HTERT RPE-1 (cell line): ENCODE results near the gene ORC4.

Source experiments
- in situ Hi-C: fragments of 300-500 bp; cut with MboI; formaldehyde crosslinking; loops from 4 replicates; pipeline ENCODE4 v1.14.3; 2020; ENCODE audit warnings: low sequenced_read_pairs

Gene ORC4

DNA sequence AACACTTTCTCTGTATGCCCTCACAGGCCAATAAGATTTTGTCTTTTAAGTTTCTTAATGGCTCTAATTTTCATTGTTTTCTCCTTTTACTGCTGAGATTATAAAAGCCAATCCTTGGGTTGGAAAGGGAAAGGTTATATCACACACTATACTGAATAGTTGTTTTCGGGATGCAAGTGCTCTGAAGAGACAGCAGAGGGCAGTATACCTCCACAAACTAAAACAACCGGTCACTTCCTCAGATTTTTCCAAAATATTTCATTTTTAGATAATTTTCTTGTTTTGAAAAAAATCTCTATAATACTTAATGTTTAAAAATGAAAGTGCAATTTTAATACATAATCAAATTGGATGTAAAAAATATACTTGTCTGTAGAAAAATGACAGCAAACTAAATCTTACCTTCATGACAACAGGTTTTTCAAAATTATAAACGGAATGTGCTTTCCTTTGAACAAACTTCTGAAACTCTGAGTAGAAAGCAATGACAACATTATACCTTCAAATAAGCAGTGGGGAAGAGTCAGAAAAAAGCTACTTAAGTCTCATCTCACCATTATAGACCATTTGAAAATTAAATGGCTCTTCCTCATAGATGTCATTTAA lies 82.7 kb downstream of the ORC4 start:
- in situ Hi-C loops = no loop called here

- in situ Hi-C loops = no loop called here
These were observed 85.5 kb downstream of the ORC4 start for GRCh38 chr2:147934881-147935620.

DNA sequence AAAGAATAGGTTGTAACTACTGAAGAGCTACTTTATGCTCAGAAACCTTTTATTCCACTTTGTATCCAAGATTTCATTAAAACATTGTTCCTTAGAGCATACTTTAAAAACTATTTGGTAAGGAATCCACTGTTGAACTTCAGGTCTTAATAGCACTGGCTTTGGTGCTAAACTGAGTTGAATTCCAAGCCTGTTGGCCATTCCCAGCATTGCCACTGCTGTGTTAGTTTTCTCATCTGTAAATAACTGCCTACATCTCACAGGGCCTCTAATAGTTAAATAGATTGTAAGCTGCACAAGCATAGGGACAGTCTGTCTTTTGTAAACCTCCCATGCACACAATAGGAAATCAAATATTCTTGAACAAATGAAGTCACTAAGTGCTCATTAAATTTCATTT lies 86.6 kb downstream of the ORC4 start:
- in situ Hi-C loops = no loop called here

GRCh38 chr2:147927053-147927588 lies 93.4 kb downstream of the ORC4 start:
- in situ Hi-C loops = no loop called here

- in situ Hi-C loops = no loop called here
These were observed 94.7 kb downstream of the ORC4 start for GRCh38 chr2:147925886-147926285.

DNA sequence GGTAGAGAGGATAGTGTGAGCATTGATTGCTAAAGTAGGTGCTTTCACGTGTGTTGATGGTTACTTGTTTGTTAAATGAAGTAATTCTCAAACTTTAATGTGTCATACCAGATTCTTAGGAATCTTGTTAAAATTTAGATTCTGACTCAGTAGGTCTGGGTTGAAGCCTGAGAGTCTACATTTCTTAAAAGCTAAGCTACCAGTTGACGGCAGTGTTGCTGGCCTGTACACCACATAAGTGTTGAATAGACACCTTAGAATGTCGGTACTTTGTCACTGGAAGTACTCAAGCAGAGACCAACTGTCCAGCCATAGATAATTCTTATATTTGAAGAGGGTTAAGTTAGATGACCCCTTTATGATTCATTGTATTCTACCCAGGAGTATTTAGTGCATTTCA lies 95.9 kb downstream of the ORC4 start:
- in situ Hi-C loops = no loop called here

DNA sequence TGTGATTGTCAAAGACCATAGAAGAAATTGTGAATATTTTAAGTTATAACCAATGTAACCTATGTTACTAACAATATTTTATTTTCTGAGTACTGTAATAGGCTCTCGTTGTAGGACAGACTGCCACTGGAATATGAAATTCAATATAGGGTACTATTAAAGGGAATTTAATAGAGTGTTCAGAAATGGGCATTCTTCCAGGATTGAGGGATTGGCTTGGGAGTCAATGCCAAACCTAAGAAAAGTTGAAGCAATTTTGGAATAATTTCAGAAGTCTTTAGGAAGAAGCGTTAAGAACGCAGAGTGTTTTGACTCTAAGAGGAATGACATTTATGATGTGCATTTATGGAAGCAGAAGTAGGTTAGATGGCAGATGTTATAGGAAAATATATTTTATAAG lies 96.7 kb downstream of the ORC4 start:
- in situ Hi-C loops = no loop called here

- in situ Hi-C loops = no loop called here
These were observed 103.4 kb downstream of the ORC4 start for GRCh38 chr2:147917161-147917560.

DNA sequence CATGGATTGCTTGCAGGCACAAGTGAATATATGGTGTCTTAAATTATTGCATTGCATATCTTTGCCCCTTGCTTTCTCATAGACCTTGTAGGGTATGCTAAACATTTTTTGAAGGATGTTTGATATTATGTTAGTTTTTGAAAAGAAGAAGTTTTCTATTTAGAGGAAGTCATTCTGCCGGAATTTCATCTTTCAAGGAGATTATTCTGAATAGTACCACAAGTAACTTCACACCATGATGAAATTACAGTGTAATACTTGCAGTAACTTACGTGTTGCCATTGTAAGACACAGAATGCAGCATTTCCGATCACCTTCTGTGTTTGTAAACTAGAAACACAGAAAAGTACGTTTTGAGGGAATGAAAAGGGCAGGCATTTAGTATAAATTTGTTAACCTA lies 103.8 kb downstream of the ORC4 start:
- in situ Hi-C loops = no loop called here

- in situ Hi-C loops = no loop called here
These were observed 104.5 kb downstream of the ORC4 start for GRCh38 chr2:147916067-147916466.

DNA sequence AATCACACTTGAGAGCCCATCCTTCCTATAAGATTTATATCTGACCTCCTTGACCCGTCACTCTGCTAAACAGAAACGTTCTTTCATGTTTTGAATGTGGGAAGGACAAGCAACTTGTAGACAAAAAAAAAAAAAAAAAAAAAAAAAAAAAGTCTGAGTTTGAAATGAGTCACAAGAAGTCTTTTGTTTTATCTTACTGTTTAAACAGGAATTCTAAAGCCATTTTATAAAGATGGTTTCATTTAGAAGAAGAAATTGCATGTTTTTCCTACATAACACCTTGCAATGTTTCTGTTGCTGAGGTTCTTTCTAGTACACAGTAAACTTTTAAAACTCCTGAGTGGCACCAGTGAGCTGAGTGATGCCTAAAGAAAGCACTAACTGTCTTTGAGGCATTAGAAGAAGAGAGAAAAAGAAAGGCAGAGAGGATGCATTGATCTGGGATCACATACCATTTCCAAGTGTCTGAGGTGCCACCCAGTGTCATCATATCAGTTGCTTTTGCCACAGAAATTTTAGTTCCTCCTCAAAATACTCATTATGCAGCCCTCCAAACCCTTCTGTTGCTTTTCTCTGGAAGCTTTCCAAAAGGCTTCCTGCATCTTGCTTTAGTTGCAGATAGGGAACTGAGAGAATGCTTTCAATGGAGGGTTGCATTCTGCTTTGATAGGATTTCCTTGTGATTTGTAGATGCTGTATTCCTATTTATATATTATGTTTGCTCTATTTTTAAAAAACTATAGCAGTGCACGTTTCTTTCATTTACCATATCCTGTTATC lies 106.6 kb downstream of the ORC4 start:
- in situ Hi-C loops = no loop called here

DNA sequence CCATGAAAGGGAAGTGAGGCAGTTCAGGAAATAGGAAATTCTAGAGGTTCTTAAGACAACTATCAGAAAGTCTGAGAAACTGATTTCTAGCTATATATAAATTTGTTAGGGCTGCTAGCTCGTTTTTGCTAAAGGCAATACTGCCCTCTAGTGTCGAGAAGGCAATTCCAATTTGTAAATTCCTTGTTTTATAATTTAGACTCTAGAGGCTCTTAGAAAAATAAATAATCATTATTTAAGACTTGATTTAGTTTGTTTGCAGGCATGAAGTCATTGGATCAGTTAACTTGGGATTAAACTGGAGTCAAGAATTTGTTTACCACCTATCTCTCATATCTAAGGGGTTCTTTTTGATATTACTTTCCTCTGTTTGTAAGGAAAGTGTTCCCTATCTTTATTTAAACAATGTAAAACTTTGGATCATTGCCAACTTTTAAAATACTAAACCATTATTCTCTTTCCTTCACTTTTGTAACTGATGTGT lies 109.5 kb downstream of the ORC4 start:
- in situ Hi-C loops = no loop called here

DNA sequence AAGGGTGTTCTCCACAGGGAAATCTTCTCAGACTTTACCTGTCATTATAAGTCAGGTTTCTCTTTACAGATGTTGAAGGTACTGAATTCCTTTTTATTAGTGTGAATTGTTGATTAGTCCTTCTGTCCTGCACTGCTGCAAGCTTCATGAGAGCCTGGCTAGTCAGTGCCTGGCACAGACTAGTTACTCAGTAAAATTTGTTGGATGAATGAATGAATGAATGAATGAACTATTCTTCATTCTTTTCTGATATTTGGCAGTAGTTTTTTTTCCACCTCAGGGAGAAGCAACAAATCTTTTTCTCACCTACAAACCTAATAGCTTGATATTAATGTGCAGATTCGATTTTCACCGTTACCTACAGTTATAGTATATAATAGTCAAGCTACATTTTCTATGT lies 111.4 kb downstream of the ORC4 start:
- in situ Hi-C loops = no loop called here

DNA sequence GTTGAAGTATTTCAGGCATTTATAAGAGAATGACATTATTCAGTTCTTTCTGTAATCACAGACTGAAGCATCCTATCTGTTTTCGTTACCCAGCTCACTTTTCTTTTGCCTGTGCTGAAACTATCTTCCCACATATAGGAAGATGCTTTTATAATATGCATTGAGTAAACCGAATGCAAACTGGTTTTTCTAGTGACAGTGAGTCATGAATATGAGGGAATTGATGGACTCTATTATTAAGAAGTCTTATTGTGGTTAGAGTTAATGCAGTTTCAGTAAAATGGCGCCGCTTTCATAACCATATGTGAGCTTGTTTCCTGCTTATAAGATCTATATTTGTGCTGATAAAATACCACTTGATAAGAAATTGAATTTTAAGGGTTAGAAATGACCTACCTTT lies 116.5 kb downstream of the ORC4 start:
- in situ Hi-C loops = no loop called here

DNA sequence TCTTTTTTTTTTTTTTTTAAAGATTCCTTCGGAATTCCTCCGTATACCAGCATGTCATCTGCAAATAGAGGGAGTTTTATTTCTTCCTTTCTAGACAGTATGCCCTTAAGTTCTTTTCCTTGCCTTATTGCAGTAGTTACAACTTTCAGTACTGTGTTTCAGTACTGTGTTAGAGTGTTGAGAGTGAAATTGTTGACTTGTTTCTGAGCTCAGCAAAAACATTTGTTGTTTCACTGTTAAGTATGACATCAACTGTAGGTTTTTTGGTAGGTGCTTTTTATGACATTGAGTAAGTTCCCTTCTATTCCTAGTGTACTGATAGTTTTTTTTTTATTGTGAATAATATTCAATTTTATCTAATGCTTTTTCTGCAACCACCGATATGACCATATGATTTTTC lies 131.9 kb downstream of the ORC4 start:
- in situ Hi-C loops = no loop called here

- in situ Hi-C loops = no loop called here
These were observed 134.4 kb downstream of the ORC4 start for GRCh38 chr2:147886136-147886535.

DNA sequence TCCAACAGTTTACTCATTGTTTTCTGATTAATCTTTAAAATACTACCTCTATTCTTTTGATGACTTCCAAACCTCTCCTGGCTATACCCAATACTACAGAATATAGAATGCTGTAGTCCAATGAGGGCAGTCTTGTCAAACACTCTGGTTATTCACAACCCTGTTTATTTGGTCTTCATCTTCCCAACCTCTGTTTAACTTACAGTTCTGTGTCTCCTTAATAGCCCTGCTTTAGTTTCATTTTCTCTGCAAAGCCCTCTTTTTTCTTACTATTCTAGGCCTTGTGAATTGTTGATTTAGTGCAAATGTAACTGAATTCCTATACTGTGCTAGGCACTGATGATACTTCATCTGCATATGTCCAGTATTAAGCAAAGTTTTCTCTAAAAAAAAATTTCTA lies 135.7 kb downstream of the ORC4 start:
- in situ Hi-C loops = no loop called here

- in situ Hi-C loops = no loop called here
These were observed 137.9 kb downstream of the ORC4 start for GRCh38 chr2:147882631-147883030.
